Measurements from ENCODE around the gene UIMC1.

UIMC1 gene

DNA sequence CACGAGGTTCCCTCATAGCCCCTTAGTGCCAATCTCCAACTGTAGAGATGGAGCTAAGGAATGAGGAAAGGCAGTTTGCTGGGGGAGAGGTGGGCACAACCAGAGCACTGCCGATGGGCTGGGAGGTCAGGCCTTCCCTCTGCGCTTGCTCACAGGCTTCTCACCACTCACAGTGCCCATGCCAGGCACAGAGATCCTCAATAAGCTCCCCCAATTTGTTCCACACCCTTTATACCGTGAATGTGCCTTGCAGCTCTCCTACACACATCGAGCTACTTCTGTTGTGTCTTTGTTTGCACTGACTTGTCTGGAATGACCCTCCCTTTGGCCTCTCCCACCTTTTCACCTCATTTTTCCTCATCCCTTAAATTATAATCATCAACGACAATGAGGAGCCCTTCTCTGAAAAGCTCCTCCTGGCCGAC is 105.8 kb downstream of the UIMC1 start:
- no peak for DNase-seq

DNA sequence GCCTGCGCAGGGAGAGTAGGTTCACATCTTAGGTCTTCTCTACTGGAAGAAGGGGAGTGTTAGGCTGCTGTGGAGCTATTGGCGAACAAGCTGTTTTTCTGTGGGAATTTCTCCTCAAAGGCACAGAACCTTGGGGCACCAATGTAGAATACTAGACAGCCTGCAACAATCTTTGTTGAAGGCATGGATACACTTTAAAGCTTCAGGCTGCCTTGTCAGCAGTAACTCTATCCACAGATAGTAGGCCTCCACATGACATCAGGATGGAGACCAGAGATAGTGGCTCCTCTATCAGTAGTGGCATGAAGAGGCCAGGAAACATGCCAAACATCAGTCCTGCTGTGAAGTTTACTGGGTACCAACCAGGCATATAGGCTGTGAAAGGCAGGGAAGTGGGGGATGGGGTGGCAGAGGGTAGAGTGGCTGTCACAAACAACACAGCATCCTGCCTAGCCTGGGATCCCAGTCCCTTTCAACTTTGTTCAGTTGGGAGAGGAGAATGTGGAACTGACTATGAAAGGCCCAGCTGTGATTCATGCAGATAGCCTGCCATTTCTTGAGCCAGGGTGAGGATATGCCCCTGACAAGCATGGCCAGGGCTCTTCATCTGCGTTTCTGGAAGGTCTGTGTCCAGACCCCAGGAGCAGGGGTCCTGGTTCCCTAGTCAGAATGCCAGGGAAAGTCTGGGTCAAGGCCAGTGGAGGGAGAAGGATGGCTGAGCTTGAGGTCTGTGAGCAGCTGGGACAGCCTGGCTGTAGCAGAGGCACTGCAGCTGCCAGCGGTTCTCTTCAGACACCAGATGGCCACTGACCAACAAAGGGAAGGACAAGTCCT is 106.4 kb downstream of the UIMC1 start:
- DNase-seq, result no peak

DNA sequence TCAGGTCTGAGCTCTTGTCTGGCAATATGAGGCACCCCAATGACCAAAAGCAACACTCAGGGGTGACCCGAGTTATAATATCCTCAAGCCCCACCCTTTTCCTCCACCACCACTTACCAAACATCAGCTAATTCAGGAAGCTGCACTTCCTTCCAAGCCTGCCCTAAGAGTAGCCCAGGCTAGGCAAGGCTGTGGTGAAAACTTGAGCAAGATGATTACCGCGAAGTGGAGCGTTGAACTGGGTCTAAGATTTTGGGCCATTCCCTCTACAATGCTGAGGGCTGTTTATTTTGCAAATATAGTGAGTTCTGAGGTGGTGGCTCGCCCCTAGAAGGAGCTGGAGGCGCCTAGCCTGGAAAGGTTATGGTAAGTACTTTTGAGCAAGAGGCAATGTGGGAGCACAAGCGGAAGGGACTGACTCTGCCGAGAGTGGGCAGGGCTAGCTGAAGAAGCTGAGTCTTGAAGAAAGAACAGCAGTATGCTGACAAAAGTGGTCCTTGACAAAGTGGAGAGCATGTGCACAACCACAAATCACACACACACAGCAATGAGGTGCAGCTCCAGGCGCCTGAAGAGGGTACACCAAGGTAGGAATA is 107.2 kb downstream of the UIMC1 start, which contains the start of gene HK3:
Gene HK3 (minus strand): TSS at position 51 of the 596 bp plus-strand sequence. CDS start 3,187 bp downstream, outside the sequence.
- no peak for DNase-seq

DNA sequence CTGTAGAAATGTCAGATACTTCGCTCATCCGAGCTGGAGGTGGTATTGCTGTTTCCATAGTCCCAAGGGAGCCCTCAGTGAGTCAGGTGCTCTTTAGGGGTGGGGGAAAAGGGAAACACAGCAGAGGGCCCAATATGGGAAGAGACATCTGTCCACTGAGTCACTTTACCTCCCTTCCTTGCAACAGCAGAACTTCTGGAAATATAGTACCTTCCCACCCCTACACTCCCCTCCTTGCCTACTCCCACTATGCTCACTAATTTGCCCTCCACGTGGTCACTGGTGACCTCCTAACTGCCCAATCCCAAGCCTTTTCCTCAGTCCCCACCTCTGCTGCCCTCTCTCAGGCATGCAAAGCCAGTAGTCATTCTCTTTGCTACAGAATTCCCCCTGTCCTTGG is 109.3 kb downstream of the UIMC1 start:
- no peak for DNase-seq

DNA sequence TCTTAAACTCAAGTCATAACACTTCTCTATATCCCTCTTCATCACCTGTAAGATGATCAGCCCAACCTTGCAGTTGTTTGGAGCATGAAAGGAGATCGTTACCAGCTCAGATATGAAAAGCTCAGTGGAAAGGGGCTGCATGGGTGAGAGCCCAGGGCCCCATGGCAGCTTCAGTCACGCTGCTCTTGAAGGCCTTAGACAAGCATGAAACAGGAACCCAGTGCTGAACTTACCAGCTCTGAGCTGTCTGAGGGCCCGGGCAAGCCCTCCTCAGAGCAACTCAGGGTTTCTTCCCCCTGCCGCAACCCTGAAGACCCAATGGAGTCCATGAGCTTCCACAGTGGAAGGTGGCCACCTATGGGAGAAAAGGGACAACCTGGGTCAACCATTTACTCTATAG is 110.7 kb downstream of the UIMC1 start:
- no peak for DNase-seq

DNA sequence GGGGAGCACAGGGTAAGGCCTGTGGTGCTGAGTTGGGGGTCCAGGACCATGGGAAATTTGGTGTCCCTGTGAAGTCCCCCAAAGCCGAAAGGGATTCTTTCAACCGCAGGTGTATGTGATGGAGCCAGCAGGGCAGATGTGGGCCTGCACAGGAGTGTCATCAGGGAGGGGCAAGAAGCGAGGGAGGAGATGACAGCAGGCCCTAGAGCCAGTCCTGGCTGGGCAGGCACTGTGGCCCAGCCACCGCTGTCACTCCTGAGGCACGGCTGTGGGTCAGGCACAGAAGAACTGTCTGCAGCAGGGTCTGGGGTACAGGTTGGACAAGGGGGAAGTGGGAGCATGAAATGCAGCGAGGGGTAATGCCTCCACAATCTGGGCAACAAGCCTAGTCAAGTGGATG is 112.3 kb downstream of the UIMC1 start:
- DNase-seq, result no peak

DNA sequence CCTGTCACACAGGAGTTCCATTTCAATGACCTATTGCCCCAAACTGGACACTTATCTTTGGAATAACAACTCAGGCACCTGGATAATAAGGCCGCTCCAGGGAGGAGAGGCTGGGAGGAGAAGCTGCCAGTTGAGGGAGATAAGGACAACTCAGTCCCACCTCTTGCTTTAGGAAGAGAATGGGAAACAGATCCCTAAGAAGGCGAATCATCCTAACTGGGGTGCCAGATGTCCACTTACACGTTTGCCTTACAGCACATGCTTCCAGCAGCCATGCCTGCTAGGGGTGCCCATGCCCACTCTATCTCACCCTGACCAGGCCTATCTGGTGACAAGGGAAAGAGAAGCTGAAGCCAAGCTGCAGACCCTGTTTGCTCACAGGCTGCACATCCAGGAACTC is 113.9 kb downstream of the UIMC1 start:
- DNase-seq, result no peak

DNA sequence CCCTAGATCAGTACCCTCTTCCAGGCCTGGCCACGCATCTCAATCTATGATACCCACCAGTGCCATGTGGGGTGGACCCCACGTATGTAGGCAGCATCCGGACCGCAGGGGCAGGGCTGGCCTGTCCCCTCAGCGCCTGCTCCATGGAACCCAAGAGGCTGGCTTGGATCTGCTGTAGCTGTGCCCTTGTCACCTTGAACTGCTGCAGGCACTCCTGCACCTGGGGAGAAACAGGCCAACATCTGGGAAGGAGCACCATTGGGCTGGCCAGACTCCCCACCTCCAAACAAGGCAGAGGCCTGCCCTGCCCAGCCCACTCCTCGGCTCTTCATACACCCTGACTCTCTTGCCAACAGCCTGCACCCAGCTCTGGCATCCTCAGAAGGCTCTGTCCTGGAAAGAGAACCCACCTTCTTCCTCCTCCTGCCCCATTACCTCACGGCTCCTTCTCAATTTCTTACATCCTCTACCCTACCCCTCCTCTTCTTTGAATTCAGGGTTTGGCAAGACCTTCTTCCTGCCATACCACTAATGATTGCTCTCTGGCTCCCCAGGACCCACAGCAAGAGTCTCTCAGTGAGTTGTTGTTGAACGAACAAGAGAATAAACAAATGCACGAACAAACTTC is 115.1 kb downstream of the UIMC1 start:
- no peak for DNase-seq

DNA sequence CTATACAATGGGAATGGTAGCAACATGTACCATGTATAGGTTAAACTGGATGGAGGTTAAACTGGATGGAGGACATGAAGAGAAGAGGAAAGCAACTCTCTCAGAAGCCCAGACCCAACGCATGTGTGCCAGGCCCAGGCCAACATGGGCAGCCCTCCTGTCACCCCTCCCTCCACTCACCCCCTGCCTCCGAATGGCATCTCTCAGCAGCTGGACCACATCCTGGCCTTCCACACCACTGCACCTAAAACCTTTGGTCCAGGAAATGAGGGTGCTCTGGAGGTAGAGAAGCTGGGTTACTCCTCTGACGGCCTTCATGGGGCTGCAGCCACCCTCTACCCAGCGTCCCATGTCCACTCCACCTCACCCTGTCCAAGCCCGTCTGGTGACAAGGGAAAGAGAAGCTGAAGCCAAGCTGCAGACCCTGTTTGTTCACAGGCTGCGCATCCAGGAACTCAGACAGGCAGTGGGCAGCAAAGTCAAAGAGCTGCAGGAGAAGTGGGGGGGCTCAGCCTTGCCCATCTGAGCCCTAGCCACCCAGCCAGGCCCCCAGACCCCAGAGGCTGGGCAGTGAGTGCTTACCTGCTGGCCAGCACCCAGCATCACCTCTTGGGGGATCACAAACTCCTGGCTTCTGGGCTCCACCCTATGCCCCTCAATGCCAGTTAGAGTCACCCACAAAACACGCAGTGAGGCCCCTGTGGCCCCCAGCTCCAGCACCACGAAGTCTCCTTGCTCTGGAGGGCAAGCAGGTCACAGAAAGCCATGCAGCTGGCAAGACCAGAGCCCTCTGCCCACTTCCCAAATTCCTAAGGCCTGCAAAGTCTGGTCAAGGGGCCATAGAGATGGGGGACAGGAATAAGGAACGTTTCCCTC is 115.9 kb downstream of the UIMC1 start:
- DNase-seq, result no peak

DNA sequence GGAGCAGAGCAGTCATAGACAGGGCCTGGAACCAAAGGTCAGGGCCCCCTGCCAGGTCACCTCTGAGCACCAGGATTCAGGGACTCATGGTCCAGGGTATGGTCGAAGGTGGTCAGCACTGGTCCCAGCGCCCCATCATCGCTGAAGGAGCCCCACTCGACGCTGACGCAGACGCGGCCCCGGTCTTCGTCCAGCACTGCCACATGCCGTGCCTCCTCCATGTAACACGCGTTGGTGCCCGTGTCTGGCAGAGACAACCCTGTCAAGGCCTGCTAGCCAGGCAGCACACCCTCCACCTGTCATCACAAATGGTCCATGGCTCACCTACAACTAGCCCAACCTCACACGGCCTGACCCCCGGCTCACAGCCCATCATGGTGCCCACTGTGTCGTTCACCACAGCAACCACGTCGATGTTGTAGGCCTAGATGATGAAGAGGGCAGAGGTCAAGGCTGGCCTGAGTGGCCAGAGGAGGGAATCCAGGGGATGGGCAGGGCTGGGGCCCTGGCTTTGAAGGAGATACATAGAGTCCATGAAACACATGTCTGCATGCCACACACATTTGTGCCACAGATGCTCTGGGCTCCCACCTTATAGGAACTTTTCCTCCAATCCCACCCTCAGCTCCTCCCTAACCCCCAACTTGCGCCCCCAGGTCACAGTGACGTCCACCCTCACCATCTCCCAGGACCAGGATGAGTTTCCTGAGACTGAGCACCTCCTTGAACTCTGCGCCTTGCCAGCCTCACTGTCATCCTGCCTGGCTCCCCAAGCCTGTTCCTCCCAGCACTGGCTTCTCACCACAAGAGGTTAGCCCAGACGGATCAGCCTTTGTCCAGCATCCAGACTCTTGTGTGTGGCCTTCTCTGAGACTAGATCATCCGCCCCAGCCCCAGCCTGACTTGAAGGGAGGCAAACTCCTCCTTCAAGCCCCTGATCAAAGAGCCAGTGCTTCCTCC is 117.0 kb downstream of the UIMC1 start:
- DNase-seq, result no peak

DNA sequence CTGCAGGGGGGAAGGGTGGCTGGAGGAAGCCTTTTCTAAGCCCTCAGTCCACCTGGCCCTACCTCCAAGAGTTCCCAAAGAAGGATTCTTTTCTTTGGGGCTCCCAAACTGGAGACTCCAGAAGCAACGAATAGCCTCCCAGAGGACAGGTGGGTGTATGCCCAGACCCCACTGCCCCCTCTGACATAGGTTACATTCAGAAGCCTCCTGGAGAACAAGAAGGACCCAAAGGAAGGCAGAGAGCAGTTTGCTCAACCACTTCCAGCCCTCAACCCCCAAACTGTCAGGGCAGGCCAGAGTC is 117.8 kb downstream of the UIMC1 start:
- DNase-seq, result no peak

DNA sequence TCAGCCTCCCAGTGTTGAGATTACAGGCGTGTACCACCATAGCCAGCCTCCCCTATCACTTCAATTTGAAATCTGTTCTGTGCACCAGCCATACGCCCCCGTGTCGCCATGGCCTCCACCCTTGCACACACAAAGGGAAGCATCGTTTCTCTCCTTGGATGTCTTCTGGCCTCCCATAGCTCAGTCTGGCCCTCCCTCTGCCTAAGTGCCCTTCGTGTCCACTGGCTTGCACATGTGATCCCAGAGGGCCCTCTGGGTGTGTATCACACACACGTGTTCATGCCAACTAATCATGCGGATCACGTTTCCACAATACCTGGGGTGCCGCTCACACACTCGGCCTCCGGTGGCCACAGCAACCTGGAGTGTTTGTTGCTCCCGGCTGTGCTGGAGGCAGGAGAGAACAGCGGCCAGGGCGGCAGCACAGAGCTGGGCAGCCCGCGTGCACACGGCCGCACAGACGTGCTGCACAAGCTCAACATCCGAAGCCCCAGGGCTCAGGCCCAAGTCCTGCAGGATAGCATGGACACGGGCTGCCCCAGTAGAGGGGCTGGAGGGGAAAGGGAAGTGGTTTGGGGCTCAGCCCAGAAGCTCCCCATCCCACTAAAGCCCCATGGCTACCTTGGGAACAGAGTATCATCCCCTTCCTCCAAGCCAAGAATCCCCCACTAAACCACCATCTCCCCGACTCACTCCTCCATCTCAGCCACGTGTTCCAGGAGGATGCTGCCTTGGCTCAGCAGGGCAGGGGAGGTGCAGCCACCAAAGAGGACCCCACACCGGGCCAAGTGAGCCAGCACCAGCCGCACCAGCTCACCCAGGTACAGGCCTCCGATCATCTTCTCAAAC is 118.3 kb downstream of the UIMC1 start:
- no peak for DNase-seq

DNA sequence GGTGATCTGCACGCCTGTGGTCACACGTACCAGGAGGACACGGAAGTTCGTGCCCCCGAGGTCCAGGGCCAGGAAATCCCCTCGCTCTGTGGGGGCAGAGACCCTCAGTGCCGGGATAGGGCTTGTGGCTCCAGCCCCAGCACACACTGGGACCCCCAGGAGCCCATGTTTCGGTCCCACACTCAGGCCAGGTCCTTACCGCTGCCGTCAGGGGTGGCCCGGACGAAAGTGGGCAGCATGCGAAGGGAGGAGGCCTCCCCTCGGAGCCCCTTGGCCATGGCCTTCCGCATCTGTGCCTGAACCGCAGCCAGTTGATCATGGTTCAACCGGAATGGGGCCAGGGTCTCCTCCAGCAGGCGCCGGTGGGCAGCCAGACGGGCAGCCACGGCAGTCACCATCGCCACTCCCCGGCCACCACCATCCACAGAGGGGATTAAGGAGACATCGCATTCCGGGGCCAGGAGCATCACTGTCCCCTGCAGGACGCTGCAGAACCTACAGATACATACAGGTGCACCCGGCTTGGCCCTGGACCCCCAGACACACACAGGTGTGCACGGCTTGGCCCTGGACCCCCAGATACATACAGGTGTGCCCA is 119.2 kb downstream of the UIMC1 start:
- no peak for DNase-seq

DNA sequence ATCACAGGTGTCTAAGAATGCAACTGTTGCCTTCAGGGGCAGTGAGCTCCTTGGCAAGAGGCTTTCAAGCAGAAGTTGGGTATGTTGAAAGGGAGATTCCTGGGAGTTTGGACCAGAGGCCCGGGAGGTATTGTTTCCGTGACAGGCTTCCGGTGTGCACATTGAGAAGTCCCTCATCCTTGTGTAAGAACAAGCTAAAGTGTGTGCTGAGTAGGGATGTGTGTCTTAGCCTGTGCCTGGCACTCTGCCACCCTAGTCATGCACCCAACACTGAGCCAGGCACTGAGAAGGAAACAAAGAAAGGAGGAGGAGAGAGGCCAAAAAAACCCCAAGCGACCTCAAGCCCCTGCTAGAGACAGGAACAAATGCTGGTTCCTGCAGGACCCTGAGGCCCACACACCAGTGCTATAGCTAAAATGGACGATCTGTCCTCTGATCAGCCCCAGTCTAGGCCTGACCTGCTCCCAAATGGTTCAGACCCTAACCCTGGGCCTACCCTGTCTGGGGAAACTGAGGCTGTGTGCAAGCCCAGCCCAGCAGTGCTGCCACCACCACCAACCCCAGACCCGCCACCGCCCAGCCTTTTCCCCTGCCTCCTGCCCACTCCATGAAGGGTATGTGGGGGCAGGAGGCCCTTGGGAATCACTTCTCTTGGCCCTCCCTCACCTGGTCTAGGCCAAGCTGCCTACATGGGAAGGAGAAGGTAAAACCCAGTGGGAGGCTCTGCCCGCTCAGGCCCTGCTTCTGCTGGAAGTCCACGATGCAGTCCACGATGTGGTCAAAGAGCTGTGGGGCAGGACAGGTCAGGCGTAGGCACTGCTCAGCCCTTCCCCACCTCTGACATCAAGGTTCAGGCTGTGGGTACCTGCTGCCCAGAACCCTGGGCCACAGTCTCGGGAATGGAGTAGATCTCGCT is 120.0 kb downstream of the UIMC1 start:
- no peak for DNase-seq

DNA sequence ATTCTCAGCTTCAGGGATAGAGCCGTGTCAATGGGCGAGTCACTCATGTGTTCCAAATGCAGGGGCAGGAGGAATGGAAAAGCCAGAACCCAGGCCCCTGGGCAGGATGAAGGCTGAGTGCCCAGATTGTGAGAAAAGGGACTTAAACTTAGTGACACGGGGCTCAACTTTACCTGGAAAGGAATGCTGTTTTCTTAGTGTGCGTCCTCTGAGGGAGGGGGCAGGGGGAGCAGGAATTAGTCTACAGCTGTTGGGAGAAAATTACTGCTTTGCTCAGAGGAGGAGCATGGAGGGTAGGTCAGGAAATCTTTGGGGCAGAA is 122.0 kb downstream of the UIMC1 start:
- DNase-seq, result no peak

DNA sequence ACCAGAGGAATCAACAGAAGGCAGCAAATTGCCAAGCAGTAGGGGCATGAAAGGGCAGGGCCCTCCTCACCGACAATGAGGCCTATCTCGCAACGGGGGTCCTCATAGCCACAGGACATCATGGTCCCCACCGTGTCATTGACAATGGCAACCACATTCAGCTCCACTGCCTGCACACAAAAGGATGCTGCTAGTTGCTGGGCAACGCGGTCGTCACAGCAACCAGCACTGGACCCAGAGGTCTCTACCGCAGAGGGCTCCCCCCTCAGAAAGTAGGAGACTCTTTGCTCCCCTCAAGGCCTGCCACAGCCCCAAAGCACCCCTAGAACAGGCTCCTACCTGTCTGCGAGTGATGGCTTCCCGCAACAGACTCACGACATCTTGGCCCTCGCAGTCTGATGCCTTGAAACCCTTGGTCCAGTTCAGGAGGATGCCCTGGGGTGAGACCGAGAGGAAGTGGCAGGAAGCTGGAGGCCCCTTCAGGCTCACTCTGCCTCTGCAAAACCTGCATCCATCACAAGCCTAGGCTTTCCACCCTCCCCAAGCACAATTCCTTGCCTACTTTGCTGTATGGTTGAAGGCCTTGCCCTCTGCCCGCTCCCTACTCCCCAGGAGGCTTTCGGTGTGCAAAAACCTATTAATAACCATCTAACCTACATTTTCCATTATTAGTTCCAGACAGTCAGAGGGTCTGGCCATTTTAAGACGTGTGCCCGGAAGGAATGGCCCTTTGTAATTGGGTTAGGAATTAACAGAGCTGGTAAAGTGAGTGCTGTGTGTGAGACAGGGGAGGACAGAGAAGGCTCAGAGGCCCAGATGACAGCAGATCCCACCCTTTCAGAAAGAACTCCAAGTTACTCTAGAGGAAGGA is 122.6 kb downstream of the UIMC1 start:
- no peak for DNase-seq

DNA sequence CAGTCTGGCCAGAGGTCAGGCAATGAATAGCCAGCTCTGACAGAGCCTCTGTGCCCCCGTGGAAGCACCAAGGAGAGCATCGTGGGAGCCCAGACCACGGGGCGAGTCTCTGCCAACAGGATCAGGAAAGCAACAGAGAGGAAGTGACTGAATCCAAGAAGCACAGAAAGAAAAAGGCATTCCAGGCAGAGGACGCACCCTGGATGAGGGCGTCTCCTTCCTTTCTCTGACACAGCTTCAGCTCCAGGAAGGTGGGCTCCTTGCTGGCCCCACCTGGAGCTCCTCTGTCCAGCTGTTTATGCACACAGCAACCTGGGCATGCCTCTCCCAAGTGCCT is 124.0 kb downstream of the UIMC1 start:
- no peak for DNase-seq

DNA sequence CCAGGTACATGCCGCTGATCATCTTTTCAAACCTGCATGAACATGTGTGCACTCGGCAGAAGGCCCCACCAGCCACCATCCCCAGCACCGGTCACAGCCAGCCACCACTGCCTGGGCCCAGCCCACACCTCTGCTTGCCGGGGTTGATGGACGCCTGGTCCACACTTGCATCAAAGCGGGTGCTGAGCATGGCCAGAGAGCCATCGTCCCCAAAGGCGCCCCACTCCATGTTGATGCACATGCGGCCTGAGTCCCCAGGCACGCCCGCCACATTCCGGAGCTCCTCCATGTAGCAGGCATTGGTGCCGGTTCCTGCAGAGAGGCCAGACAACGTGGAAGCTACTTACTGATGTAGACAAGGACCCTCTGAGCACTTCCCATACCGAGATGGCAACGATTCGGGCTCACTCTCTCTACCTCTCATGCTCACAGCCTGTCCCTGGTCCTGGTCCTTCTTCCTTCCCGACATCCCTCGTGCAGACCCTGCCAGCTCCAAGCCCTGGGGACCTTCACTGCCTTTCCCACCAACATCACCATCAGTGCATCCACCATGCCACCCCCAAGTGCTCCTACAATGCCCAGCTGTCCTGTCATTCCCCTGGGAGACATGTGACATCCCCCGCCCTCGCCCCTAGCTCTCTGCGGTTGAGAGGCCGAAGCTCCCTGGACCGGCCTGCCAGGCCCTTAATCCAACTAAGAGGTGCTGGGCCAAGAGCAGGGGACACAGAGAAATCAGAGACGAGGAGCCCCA is 124.6 kb downstream of the UIMC1 start:
- no peak for DNase-seq

All from COR-L47 (cell line).